Measurements from ENCODE around the gene DLGAP5.
A peak's percentile ranks its signal among the peaks of the same experiment; 100 is the strongest.

Gene DLGAP5

GRCh38 chr14:55129428-55130195 lies 61.8 kb downstream of the DLGAP5 start:
- DNase-seq (ENCODE audit: low read depth in 2 of 2): peak in 1 of 2 donors; percentile 35

GRCh38 chr14:55129086-55129427 lies 62.3 kb downstream of the DLGAP5 start, which contains the start of gene LGALS3:
Gene LGALS3, plus strand, starts transcription at chr14:55129252. Its CDS starts 8,122 bp downstream, at chr14:55137374.
- DNase-seq (ENCODE audit: low read depth in 2 of 2): peak in 1 of 2 donors; percentile 34

GRCh38 chr14:55128386-55129085 lies 62.8 kb downstream of the DLGAP5 start:
- no peak for DNase-seq (ENCODE audit: low read depth in 2 of 2)

GRCh38 chr14:55127460-55127951 lies 63.9 kb downstream of the DLGAP5 start:
- DNase-seq (ENCODE audit: low read depth in 2 of 2): no peak

GRCh38 chr14:55126932-55127459 lies 64.4 kb downstream of the DLGAP5 start:
- no peak for DNase-seq (ENCODE audit: low read depth in 2 of 2)

GRCh38 chr14:55126034-55126433 lies 65.4 kb downstream of the DLGAP5 start:
- DNase-seq (ENCODE audit: low read depth in 2 of 2): no peak

- no peak for DNase-seq (ENCODE audit: low read depth in 2 of 2)
Measured at GRCh38 chr14:55125403-55125802, 66.0 kb downstream of the DLGAP5 start.

- DNase-seq (ENCODE audit: low read depth in 2 of 2): no peak
Measured at GRCh38 chr14:55124774-55125386, 66.5 kb downstream of the DLGAP5 start.

- no peak for DNase-seq (ENCODE audit: low read depth in 2 of 2)
Measured at GRCh38 chr14:55123852-55124639, 67.3 kb downstream of the DLGAP5 start.

GRCh38 chr14:55123101-55123500 lies 68.3 kb downstream of the DLGAP5 start:
- DNase-seq (ENCODE audit: low read depth in 2 of 2): no peak

GRCh38 chr14:55122440-55122986 lies 68.9 kb downstream of the DLGAP5 start:
- no peak for DNase-seq (ENCODE audit: low read depth in 2 of 2)

GRCh38 chr14:55121628-55122439 lies 69.6 kb downstream of the DLGAP5 start:
- DNase-seq (ENCODE audit: low read depth in 2 of 2): no peak

- no peak for DNase-seq (ENCODE audit: low read depth in 2 of 2)
Measured at GRCh38 chr14:55120571-55121495, 70.6 kb downstream of the DLGAP5 start.

- no peak for DNase-seq (ENCODE audit: low read depth in 2 of 2)
Measured at GRCh38 chr14:55118761-55119160, 72.6 kb downstream of the DLGAP5 start.

GRCh38 chr14:55117803-55118441 lies 73.5 kb downstream of the DLGAP5 start:
- DNase-seq (ENCODE audit: low read depth in 2 of 2): no peak

GRCh38 chr14:55116246-55117030 lies 74.9 kb downstream of the DLGAP5 start:
- no peak for DNase-seq (ENCODE audit: low read depth in 2 of 2)

GRCh38 chr14:55115861-55116245 lies 75.5 kb downstream of the DLGAP5 start:
- no peak for DNase-seq (ENCODE audit: low read depth in 2 of 2)

- no peak for DNase-seq (ENCODE audit: low read depth in 2 of 2)
Measured at GRCh38 chr14:55115460-55115859, 75.9 kb downstream of the DLGAP5 start.

Data from stimulated activated CD8-positive, alpha-beta memory T cell treated with anti-CD3 and anti-CD28 coated beads, Interleukin-15, amount 100 ng/mL, for 48 hours (primary cell).